HG02970 (cell line): ENCODE results near the gene PRR15L.

Source experiments
- ATAC-seq: cut with Tn5 transposase; IDR thresholded peaks from one replicate; pipeline ENCODE4 v1.9.1; 2021; ENCODE audit warnings: mild to moderate bottlenecking, moderate library complexity, moderate number of reproducible peaks; ENCODE audit not compliant: unreplicated experiment, low FRiP score

The PRR15L gene

GRCh38 chr17:47907932-47908562 lies 49.6 kb downstream of the PRR15L start:
- no peak for ATAC-seq

DNA sequence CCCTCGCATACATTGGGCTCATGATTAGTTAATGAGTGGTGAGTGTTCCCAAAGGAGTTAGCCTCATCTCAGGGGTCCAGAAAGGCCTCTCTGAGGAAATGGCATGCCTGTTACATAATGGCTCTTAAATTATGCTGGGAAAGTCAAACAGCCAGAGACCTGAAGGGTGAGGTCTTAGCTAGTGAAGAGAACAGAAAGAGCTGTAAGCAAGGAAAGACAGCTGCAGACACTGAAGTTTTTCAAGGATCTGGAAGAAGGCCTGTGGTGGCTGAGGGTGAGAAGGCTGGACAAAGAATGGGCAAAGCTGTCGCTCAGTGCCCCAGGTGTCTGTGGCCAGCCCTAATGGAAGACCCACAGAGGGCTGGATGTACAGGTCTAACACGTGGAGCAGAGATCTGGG lies 51.2 kb downstream of the PRR15L start:
- no peak for ATAC-seq

DNA sequence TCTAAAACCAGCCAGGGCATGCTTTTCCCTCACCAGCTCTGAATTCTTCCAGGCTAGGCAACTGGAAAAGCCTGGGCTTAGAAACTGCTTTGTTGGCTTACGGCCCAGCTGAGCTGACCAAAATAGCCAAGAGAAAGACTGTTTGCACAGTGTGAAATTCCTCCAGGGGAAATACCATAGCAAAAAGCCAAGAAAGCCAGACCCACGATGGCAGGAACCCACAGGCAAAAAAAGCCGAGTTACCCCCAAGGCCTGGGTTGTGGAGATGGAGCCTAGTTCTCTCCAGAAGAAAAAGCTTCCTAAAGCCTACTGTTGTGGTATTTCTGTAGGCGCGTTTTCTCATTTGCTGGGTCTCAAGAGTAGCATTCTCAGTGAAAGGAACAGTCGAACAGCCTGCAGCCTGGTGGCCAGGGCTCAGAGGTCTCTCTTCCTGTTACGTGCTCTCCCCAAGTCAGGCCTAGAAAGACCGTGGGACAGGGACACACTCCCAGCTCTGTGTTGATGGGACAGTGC lies 52.4 kb downstream of the PRR15L start:
- no peak for ATAC-seq

DNA sequence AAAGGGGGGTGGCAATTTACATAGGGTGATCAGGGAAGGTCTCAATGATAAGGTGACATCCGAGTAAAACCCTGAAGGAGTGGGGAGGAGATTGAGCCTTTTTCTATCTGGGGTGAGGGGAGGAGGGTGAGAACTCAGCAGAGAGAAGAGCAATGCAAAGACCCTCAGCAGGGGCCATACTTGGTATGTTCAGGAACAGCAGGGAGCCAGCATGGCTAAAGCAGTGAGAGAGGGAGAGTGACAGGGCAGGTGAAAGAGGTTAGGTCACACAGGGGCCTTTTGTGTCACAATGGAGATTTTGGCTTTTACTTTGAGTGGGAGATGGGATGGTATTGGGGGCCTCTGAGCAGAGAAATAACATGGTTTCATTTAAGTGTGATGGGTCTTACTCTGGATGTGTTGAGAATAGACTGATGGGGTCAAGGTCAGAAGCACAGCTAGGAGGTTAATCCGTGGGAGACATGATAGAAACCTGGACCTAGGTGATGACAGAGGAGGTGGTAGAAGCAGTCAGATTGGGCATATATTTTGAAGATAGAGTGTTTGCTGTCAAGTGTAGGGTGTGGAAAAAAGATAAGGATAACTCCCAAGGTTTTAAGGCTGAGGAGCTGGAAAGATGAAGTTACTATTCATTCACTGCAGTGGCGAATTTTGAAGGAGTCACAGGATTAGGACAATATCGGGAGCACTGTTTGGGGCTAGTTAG lies 55.5 kb downstream of the PRR15L start:
- no peak for ATAC-seq
